Stomach (tissue), 9 donors: ENCODE measurements around the gene SYNDIG1. TPM values are rescaled to one million over a fixed set of nuclear protein-coding genes. Genes with fewer than 3 reads are reported as not detected.

ENCODE experiments used
- DNase-seq, 2 donors: peaks; one replicate each; pipeline versions ENCODE4 v3.0.0 to v3.0.0-alpha.2; 2013 to 2019
- H3K27ac ChIP-seq, 5 donors: fragments of 200-600 bp in 4 of 5; sonication (generic) in 4 of 5; one replicate each; pipeline ENCODE4 v1.5.1; 2013 to 2019; ENCODE audit warnings: mild to moderate bottlenecking in 1 of 5, moderate library complexity in 1 of 5
- H3K27me3 ChIP-seq, 3 donors: fragments of 200-600 bp; sonication (generic); one replicate each; pipeline ENCODE4 v1.5.1; 2017 to 2019; ENCODE audit warnings: mixed run types in 1 of 3
- H3K36me3 ChIP-seq, 4 donors: fragments of 200-600 bp; sonication (generic); 1 replicate in 3 of 4; 2 replicates in 1 of 4; pipeline ENCODE4 v1.5.1; 2016 to 2019
- H3K4me1 ChIP-seq, 4 donors: fragments of 200-600 bp; sonication (generic); one replicate each; pipeline ENCODE4 v1.5.1; 2016 to 2019
- H3K4me3 ChIP-seq, 4 donors: fragments of 200-600 bp; sonication (generic) in 3 of 4; one replicate each; pipeline ENCODE4 v1.5.1; 2016 to 2019; ENCODE audit warnings: mild to moderate bottlenecking in 1 of 4
- H3K9me3 ChIP-seq, 4 donors: fragments of 200-600 bp; sonication (generic); one replicate each; pipeline ENCODE4 v1.5.1; 2016 to 2019
- CTCF ChIP-seq, 7 experiments: fragments of 450-650 bp in 4 of 7; fragments of 200-600 bp in 3 of 7; sonication (generic) in 3 of 7; IDR thresholded peaks; one replicate each; pipeline ENCODE4 v1.5.1; 2016 to 2019; ENCODE audit warnings: antibody characterized with exemption in 7 of 7, control low read depth in 2 of 7, mild to moderate bottlenecking in 1 of 7
- EP300 ChIP-seq: sonication (generic); formaldehyde crosslinking; IDR thresholded peaks from one replicate; pipeline ENCODE4 v1.6.1; 2017; ENCODE audit warnings: antibody characterized with exemption
- POLR2A ChIP-seq, 4 donors: fragments of 450-650 bp; IDR thresholded peaks; one replicate each; pipeline ENCODE4 v1.6.1; 2016; ENCODE audit warnings: antibody characterized with exemption in 4 of 4, control low read depth in 2 of 4, mild to moderate bottlenecking in 1 of 4, moderate library complexity in 1 of 4
- POLR2AphosphoS5 ChIP-seq, 3 donors: sonication (generic); formaldehyde crosslinking; IDR thresholded peaks; one replicate each; pipeline ENCODE4 v1.6.1; 2016; ENCODE audit warnings: antibody characterized with exemption in 3 of 3
- WGBS, 5 donors: extraction: QIAGEN DNeasy Blood & Tissue Kit in 3 of 5; methylation state at CpG; one replicate each; pipeline versions ENCODE4 v1.1.5 to v1.1.7; 2013 to 2018; 5-methylcytosine and 5-hydroxymethylcytosine counted together
- intact Hi-C: fragments of 100-400 bp; cut with DNase I; formaldehyde crosslinking; loops from one replicate; pipeline ENCODE4 v1.15.1; 2023; ENCODE audit warnings: low total_unique reads
- polyA plus RNA-seq, 3 donors: library from polyadenylated mRNA; stranded (reverse); fragments of 200-250 nt; gene quantifications; one replicate each; pipeline ENCODE4 v1.2.3, GENCODE V29; 2013
- total RNA-seq, 5 donors: library from RNA; depleted of rRNA; stranded (reverse); fragments of >200 nt; gene quantifications; one replicate each; pipeline versions ENCODE4 v1.1.0 to v1.2.3, GENCODE V29; 2014 to 2016
- donor health status: healthy with polysubstance abuse.
- donor health status: Bipolar disorder and iron deficiency.
- donor health status: healthy.

The SYNDIG1 gene
- total and polyA plus RNA-seq, 8 donors: 0.29 to 2.0 (median 0.89) TPM; not detected in 4

GRCh38 chr20:24704899-24705298, 235.5 kb downstream of the SYNDIG1 start:
- H3K4me3 ChIP-seq: no peak overlapping the region
- no peaks in the 10 kb centered on the region for H3K36me3 ChIP-seq
- 81 to 91% (median 89%) methylated on average over 3 of the region's 3 CpGs for WGBS, 5 donors
- no peak for TF ChIP-seq POLR2AphosphoS5 (IDR thresholded peaks at IDR 0.05)
- TF ChIP-seq CTCF (IDR thresholded peaks at IDR 0.05): no peak
- TF ChIP-seq EP300: no peak
- TF ChIP-seq POLR2A (IDR thresholded peaks at IDR 0.05): no peak
- no peaks in the 10 kb centered on the region for H3K4me1 ChIP-seq
- no peak for DNase-seq
- intact Hi-C loops: no loop called here
- H3K27me3 ChIP-seq: no peaks in the 10 kb centered on the region
- H3K27ac ChIP-seq: no peak overlapping the region
- H3K9me3 ChIP-seq: no peaks in the 10 kb centered on the region

GRCh38 chr20:24705486-24705885, 236.1 kb downstream of the SYNDIG1 start:
- intact Hi-C loops: no loop called here
- WGBS, 5 donors: 75 to 95% (median 87%) methylated on average over 4 of the region's 4 CpGs
- Histone ChIP-seq H3K9me3 (no peaks in the 10 kb centered on the region), H3K36me3 (no peaks in the 10 kb centered on the region), H3K27ac (no peak overlapping the region), H3K27me3 (no peaks in the 10 kb centered on the region), H3K4me3 (no peak overlapping the region), H3K4me1 (no peaks in the 10 kb centered on the region)
- TF ChIP-seq CTCF (IDR thresholded peaks at IDR 0.05) (no peak), POLR2AphosphoS5 (IDR thresholded peaks at IDR 0.05) (no peak), POLR2A (IDR thresholded peaks at IDR 0.05) (no peak), EP300 (no peak)
- no peak for DNase-seq

DNA sequence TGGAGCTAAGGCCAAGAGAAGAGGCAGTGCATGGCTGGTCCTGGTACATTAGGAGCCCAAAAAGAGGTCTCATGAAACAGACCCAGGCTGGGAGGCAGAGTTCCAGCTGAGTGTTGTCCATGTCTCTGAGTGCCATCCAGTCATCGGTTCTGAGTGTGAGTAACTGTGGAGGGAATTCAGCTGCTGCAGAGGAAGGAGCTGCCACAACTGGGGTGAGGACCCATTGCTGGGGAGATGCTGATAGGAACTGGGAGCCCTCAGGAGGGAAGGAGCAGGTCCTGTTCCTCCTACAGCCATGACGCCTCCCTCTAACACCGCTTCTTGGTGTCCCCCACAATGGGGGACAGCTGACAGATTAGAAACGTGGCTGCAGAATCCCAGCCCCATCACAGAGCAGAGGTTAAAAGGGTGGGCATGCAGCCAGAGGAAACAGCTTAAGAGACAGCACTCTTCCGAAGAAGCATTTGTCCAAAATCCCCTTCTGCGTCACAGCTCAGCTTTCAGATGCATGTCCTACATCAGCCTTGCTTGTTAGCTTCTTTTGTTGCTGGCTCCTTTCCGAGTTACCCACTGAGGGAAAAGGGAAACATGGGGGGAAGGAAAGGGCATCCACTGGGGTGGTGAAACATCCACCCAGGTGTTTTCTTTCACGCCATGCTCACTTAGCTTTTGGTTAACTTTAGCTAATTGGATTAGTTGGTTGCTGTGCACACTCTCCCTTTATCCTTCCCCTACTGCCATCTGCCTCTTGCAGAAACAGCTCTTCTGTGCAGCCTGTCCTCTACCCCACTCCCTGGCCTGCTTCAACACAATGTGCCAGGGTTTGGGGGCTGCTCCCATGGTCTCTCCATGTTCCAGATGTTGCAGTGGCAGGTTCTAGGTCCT, 239.2 kb downstream of the SYNDIG1 start:
- TF ChIP-seq POLR2A (IDR thresholded peaks at IDR 0.05) (no peak), EP300 (no peak), CTCF (IDR thresholded peaks at IDR 0.05) (no peak), POLR2AphosphoS5 (IDR thresholded peaks at IDR 0.05) (no peak)
- DNase-seq: peak in 1 of 2 donors; percentile 66
- Histone ChIP-seq H3K27me3 (no peaks in the 10 kb centered on the region), H3K36me3 (no peaks in the 10 kb centered on the region), H3K27ac (no peak overlapping the region), H3K4me3 (no peak overlapping the region), H3K4me1 (no peaks in the 10 kb centered on the region), H3K9me3 (peaks cover 0 to 3% (median 0%) of the 10 kb centered on the region in 4 donors)
- WGBS, 5 donors: 52 to 69% (median 65%) methylated on average over 8 of the region's 8 CpGs
- intact Hi-C loops: no loop called here
